ENCODE data around the gene WDR41. TPM values are rescaled to one million over a fixed set of nuclear protein-coding genes. Genes with fewer than 3 reads are reported as not detected.
A peak's percentile ranks its signal among the peaks of the same experiment; 100 is the strongest.

Gene WDR41
- total RNA-seq, 1 experiment from 2014 or later: 129 TPM

DNA sequence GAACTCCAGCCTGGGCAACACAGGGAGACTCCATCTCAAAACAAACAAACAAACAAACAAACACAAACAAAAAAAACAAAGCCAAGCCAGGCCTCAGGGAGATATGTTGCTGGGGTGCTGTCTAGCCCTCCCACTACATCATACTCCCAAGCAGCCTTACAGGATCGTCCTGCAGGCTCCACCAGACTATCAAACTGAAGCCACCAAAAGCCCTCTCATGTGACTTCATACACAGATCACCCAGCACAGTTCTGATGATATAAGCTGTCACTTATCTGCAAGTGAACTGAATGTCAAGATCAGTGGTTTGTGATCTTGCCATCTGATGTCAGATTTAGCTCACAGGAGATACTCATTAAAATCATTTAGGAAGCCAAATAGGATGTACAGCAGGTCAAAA lies 43.3 kb downstream of the WDR41 start:
- no peak for DNase-seq (ENCODE audit: low read depth)

DNA sequence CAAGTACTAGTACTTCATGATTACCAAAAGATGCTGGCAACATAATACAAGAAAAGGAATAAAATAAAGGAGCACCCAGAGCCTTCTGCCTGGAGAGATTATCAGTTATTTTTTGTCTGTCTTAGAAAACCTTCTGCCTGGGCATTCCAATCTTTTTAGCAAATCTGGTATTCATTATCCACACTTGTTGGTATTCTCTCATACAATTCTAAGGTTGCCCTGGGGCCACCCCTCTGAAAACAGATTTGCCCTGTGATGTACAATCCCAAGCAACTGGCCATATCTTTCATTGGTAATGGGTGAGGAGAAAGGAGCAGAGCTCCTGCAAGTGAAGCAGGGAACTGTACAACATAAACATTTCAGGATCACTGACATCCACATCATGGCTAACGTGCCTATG lies 47.8 kb downstream of the WDR41 start:
- peak; percentile 54 for DNase-seq (ENCODE audit: low read depth)

DNA sequence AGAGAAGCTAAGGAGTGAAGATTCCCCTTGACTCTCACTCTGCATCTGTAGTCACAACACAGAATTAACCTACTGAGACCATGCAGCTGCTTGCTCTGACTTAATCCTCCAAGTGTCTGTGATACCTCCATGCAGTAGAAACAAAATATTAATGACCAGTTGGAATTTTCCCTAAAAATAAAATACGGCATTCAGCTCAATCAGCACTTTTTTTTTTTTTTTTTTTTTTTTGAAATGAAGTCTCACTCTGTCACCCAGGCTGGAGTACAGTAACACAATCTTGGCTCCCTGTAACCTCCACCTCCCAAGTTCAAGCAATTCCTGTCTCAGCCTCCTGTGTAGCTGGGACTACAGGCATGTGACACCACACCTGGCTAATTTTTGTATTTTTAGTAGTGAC lies 48.4 kb downstream of the WDR41 start:
- DNase-seq (ENCODE audit: low read depth): no peak

DNA sequence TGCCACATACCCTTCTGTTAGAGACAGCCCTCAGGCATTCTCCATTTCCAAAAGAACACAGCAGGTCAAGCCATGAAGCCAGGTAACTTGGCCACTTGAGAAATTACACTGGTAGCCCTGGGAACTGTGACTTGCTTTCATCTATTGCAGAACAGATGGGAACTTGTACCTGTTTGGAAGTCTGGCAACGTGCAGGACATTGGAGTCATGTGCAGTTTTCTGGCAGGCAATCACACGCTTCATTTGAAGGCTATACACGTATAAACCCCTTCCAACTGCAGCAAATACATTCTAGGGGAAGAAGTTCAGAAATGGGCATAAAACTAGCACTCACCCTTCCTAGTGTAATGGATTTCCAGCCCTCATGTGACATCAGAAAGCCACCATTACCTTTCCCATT lies 54.0 kb downstream of the WDR41 start:
- DNase-seq (ENCODE audit: low read depth): no peak

DNA sequence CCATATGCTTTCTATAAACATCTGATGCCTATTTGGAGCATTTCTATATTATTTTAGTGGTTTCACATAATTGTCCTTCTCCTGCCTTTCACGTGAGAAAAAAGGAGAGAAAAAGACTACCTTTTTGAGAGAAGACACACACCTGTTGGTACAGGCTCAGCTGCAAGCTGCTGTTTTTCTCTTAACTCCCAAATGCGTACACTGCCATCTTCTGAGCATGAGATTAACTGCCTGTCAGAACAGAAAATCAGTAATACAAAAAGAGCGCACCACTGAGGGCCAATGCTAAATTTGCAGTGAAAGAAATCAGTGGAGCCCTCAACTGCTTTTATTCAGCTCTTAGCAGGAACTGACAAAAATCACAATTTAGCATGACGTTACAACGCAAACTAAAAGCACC lies 54.9 kb downstream of the WDR41 start:
- no peak for DNase-seq (ENCODE audit: low read depth)

DNA sequence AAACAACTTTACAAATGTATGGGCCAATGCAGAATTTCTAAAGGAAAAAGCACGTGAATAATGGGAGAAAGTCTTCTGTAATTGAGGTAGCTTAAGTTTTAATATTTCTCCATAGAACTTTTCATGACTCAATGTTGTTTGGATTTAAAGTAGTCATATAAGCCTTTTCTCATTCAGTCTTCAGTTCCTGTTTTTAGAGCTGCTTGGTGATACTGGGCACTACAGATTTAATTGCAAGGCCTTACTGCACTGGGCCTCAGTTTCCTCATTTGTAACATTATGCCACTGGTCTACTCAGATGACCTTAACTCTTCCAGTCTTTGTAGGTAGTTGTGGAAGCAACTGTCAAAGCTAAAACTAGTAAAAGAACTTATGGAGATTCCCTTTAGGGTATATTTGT lies 60.4 kb downstream of the WDR41 start:
- no peak for DNase-seq (ENCODE audit: low read depth)

DNA sequence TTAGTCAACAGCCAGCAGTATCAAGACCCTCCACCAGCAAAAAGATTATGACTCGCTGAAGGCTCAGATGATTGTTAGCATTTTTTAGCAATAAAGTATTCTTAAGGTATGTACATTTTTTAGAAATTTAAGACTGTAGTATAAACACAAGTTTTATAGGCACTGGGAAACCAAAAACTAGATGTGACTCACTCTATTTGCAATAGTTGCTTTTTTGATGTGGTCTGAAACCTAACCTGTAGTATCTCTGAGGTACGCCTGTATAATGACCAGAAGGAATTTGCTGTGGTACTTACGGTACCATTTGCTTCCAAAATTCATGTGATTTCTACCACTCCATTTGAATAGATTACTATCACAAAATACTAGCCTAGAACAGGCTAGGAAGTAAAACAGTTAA lies 60.8 kb downstream of the WDR41 start:
- DNase-seq (ENCODE audit: low read depth): peak; percentile 37

DNA sequence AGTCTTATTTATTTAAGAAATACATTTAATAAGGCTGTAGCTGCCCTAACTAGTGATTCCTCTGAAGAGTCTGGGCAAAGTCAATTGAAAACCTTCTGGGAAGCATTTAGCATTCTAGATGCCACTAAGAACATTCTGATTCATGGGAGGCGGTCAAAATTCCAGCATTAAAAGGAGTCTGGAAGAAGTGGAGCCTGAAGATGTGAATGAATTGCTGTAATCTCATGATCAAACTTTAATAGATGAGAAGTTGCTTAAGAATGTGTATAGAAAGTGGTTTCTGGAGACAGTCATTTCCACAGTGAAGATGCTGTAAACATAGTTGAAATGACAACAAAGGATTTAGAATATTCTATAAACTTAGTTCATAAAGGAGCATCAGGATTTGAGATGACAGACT lies 61.4 kb downstream of the WDR41 start:
- DNase-seq (ENCODE audit: low read depth): no peak

DNA sequence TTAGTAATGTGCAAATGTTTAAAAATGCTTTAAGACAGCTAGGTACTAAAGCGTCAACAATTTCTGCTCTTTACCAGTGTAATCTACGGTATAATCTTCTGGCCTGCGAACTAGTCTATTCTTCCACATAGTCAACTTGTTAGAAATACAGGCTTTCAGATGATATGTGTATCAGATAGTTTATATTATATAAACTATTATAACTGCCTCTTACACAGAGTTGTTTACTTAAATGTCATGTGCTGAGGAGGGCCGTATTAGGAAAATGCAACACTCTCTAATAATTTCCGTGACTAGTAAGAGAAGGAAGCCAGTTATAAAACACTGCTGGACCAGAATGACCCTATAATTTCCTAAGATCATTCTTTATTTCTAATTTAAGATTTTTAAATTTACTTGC lies 63.6 kb downstream of the WDR41 start:
- DNase-seq (ENCODE audit: low read depth): no peak

- DNase-seq (ENCODE audit: low read depth): no peak
Observed at GRCh38 chr5:77427998-77428397, 64.1 kb downstream of the WDR41 start.

GRCh38 chr5:77426670-77427069 lies 65.4 kb downstream of the WDR41 start:
- no peak for DNase-seq (ENCODE audit: low read depth)

DNA sequence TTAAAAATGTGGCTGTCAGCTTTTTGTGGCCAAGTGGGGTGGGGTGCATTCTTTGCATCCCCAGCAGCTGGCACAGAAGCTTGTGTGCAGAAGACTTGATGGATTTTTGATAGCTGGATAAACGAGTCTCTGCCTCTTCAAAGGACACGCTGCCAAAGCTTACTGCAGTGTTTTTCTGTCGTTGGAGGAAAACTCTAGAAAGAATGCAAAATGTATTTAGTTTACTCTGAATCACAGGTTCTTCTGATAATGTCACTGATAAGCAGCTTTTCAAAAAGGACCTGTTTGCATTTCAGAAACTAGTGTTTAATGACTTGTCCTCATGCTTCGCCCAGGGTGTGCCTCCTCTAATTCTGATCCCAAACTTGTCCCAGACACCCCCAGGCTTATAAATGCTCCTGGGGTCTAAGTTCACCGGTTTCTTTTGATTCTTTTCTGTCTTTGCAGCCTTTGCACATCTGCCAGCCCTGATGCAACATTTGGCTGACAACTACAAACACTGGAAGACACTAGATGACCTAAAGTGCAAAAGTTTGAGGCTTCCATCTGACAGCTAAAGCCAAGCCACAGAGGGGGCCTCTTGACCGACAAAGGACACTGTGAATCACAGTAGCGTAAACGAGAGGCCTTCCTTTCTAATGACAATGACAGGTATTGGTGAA lies 66.0 kb downstream of the WDR41 start:
- DNase-seq (ENCODE audit: low read depth): no peak

DNA sequence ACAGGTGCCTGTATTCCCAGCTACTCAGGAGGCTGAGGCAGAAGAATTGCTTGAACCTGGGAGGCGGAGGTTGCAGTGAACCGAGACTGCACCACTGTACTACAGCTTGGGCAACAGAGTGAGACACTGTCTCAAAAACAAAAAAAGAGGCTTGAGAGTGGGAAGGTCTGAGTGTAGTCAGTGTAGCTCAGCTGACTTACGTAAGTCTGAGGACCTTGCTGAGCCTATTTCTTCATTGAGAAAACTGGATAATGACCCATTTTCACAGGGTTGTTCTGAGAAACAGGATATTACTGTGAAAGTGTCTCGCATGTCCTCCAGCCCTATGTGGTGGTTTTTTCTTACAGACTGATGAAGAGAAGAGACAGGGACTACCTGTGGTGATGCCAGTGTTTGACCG lies 66.7 kb downstream of the WDR41 start:
- DNase-seq (ENCODE audit: low read depth): no peak

GRCh38 chr5:77424921-77425320 lies 67.2 kb downstream of the WDR41 start:
- DNase-seq (ENCODE audit: low read depth): no peak

DNA sequence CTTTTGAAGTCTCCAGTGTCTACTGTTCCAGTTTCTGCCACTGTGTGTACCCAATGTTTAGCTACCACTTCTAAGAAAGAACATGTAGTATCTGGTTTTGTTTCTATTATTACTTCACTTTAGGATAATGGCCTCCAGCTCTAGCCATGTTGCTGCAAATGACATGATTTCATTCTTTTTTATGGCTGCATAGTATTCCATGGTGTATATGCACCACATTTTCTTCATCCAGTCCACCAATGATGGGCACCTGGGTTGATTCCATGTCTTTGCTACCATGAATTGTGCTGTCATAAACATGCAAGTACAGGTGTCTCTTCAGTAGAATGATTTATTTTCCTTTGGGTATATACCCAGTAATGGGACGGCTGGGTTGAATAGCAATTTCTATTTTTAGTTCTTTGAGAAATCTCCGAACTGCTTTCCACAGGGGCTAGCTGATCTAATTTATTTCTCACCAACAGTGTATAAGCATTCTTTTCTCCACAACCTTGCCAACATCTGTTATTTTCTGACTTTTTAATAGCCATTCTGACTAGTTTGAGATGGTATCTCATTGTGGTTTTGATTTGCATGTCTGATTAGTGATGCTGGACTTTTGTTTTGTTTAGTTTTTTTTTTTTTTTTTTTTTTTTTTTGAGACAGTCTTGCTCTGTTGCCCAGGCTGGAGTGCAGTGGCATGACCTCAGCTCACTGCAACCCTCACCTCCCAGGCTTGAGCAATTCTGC lies 68.9 kb downstream of the WDR41 start:
- peak; percentile 67 for DNase-seq (ENCODE audit: low read depth)

DNA sequence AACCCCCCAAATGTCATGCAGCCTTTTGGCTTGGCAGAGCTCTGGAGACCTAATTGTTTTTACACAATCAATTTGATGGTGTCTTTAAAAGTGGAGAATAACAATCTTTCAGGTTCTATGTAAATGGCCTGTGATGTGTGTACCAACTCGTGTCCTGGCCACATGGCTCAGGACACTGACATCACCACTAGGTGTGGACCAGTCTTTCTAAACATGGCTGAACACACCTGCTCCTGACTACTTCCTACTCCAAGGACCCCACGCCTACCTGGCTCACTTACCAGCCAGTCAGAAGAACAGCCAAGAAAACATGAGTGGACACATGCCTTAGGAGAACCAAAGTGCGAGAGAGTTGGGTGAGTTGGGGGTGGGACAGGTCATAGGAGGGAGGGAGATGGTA lies 71.2 kb downstream of the WDR41 start:
- DNase-seq (ENCODE audit: low read depth): no peak

DNA sequence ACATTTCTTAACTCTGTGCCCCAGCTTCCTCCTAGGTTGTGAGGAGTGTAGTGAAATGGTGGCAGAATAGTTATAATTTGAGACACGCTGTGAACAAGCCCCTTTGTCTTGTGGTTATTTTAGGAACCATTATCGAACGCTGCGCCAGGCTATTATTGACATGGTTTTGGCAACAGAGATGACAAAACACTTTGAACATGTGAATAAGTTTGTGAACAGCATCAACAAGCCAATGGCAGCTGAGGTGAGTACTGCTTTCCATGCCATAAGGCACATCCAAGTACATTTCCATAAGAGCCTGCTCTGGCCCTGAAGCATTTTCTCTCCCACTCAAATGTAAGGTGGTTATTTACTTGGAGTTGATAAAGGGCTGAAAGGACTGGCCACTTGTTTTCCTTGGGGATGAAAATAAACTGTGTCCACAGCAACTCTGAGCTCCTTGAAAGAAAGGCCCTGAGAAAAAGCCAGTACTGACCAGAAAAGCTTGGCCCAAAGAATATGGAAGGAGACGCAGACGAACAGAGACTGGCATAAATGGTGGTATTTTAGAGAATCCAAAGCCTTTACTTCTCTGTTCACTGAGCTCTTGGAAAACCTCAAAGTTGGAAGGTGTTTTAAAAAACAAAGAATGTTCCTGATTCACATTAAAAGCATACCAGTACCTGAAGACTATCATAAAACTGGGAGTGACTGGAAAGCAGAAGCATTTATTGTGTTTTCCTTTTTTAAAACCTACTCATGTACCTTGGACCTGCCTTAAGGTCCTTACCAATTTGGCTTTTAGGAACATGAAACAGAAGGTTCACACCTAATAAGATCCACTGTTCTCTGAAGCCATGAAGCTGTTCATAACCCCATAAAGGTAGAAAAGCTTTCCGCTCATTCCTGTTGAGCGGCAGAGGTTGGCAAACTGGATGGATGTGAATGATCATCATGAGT lies 72.2 kb downstream of the WDR41 start:
- no peak for DNase-seq (ENCODE audit: low read depth)

- DNase-seq (ENCODE audit: low read depth): no peak
Observed at GRCh38 chr5:77418601-77419581, 73.2 kb downstream of the WDR41 start.

DNA sequence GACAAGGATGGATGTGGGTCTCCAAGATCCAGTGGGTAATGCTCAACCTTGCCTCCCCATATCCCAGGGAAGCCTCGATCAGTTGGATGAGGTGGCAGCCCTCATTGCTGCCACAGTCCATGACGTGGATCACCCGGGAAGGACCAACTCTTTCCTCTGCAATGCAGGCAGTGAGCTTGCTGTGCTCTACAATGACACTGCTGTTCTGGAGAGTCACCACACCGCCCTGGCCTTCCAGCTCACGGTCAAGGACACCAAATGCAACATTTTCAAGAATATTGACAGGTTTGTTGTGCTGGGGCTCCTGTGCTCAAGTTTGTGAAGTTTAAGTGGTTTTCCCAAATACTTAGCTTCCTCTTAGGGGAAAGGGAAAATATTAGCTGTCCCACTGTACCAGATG lies 74.0 kb downstream of the WDR41 start:
- no peak for DNase-seq (ENCODE audit: low read depth)

- DNase-seq (ENCODE audit: low read depth): no peak
Observed at GRCh38 chr5:77413049-77413448, 79.1 kb downstream of the WDR41 start.

DNA sequence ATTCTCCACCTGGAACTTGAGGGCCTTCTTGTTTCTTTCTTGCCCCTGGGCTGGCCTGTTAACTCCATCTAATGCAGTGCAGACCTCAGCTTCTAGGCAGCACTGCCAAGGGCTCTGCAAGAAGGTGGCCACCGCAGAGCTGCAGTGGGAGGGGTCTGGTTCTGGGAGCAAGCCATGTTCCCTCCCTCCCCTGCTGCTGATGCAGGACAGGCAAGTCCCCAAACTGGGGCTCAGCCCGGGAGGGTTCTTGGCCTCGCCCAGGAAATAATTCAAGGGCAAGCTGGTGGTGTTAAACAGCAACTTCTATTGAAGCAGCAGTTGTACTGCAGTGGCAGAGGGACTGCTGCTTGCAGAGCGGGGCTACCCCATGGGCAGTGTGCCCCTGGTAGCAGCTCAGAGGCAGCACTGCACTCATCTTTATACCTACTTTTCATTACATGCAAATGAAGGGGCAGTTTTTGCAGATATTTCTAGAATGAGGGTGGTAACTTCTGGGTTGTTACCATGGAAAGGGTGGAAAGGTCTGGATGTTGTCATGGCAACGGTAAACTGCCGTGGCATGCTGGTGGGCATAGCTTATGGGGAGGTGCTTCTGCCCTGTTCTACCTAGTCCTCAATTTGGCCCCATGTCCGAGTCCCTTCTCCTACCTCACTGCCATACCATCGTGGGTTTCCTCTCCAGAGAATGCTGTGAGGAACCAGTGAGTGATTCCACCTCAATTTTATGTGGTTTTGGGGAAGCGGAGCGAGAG lies 82.1 kb downstream of the WDR41 start:
- no peak for DNase-seq (ENCODE audit: low read depth)

Measured in RPMI7951 (cell line).